ENCODE measurements around the gene PDE8B. TPM values are rescaled to one million over a fixed set of nuclear protein-coding genes. Genes with fewer than 3 reads are reported as not detected.

PDE8B gene
- total RNA-seq, 4 donors from 2014 or later, result 1.1 to 3.9 (median 1.5) TPM

DNA sequence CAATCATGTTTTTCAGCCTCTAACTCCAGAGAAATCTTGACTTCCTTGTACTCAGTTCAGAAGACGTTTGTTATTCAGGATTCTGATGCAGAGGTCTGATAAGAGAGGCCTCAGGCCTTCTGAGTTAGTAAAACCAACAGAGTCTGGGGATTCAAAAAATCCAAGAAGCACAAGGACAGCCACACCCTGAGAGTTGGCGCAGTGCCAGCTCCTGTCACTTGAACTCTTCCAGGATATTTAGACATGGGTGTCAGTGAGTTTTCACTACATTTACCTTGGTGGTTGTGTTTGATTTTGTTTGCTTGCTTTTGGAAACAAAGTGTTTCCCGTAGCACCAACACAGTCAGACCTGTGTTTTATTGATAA lies 41.6 kb upstream of the PDE8B start:
- 33% methylated on average over 3 of the region's 3 CpGs for WGBS
- Histone ChIP-seq H3K27me3 (no peaks in the 10 kb centered on the region), H3K27ac (peak overlapping the region; percentile 62), H3K36me3 (no peaks in the 10 kb centered on the region), H3K4me1 (peaks cover 24% of the 10 kb centered on the region), H3K4me3 (no peak overlapping the region), H3K9me3 (no peaks in the 10 kb centered on the region)
- TF ChIP-seq POLR2AphosphoS5 (IDR thresholded peaks at IDR 0.05), result no peak
- DNase-seq (ENCODE audit: low spot score in 2 of 2), result no peak

DNA sequence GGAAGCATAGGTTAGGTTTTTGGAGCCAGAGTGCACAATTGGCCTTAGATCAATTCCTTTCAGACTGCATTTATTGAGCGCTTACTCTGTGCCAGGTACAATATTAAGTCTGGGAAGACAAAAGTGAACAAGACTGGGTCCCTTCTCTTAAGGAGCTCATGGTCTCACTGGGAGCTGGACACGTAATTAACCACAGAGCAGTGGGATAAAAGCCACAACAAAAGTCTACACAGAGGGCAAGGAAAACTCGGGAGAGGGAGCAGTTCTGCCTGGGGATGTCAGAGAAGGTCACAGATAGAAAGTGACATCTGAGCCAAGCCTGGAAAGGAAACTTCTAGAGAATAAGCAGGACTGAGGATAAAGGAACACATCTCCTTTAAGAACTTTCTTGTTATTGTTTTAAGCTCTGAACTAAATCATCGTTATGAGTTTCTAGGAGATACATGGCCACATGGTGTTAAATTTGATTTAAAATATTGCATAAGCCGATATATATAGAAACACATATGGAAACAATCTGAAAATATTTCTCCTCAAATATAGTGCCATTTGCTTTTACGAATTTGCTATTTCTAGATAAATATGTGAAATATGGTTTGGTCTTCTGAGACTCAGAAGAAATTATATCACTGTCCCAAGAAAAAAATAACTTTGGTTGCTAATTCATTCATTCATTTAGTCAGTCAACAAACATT lies 40.1 kb upstream of the PDE8B start:
- Histone ChIP-seq H3K4me3 (no peak overlapping the region), H3K9me3 (no peaks in the 10 kb centered on the region), H3K27ac (no peak overlapping the region), H3K36me3 (no peaks in the 10 kb centered on the region), H3K4me1 (peaks cover 24% of the 10 kb centered on the region), H3K27me3 (no peaks in the 10 kb centered on the region)
- WGBS, result 69% methylated on average over 6 of the region's 6 CpGs
- TF ChIP-seq POLR2A (IDR thresholded peaks at IDR 0.05) (no peak), EP300 (IDR thresholded peaks at IDR 0.05) (no peak), POLR2AphosphoS5 (IDR thresholded peaks at IDR 0.05) (no peak)
- TF ChIP-seq, protein P1, sequence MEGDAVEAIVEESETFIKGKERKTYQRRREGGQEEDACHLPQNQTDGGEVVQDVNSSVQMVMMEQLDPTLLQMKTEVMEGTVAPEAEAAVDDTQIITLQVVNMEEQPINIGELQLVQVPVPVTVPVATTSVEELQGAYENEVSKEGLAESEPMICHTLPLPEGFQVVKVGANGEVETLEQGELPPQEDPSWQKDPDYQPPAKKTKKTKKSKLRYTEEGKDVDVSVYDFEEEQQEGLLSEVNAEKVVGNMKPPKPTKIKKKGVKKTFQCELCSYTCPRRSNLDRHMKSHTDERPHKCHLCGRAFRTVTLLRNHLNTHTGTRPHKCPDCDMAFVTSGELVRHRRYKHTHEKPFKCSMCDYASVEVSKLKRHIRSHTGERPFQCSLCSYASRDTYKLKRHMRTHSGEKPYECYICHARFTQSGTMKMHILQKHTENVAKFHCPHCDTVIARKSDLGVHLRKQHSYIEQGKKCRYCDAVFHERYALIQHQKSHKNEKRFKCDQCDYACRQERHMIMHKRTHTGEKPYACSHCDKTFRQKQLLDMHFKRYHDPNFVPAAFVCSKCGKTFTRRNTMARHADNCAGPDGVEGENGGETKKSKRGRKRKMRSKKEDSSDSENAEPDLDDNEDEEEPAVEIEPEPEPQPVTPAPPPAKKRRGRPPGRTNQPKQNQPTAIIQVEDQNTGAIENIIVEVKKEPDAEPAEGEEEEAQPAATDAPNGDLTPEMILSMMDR (IDR thresholded peaks at IDR 0.05), result no peak
- DNase-seq (ENCODE audit: low spot score in 2 of 2), result no peak

DNA sequence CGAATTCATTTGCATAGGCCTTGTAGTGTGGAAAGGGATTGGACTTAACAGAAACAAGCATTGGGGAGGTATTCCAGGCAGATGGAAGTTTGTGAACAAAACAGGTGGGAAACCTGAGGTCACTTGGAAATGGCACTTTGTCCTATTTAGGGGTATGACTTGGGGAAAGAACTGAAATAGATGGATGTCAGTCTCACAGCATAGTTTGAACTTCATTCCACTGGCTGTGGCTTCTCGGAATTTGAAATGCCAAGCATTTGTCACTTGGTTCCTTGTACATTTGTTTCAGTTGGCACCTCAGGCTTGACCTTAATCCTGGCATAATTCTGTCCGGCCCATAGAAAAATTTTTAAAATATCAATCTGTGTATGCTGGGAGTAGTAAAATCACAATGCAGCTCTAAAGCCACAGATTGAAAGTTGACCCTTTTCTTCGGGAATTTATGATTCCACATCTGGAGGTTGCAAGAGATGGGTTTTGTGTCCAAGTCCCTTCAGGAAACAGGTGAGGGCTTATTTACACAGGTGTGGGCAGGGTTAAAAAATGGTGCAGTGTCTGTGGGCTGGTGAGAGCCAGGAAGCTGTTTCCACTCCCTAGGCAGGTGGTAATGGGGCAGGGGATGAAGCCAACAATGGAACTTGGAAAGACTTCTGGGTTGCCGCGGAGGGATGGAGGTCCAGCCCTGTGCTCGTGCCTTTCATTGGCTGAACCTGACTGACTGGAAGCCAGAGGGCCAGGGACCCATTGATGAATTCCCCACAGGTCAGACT lies 39.2 kb upstream of the PDE8B start:
- no peaks in the 10 kb centered on the region for H3K27me3 ChIP-seq
- no peak for TF ChIP-seq POLR2AphosphoS5 (IDR thresholded peaks at IDR 0.05)
- no peak for TF ChIP-seq EP300 (IDR thresholded peaks at IDR 0.05)
- TF ChIP-seq, protein P1 (IDR thresholded peaks at IDR 0.05), result no peak
- no peak for TF ChIP-seq POLR2A (IDR thresholded peaks at IDR 0.05)
- H3K9me3 ChIP-seq, result no peaks in the 10 kb centered on the region
- H3K4me3 ChIP-seq, result no peak overlapping the region
- H3K27ac ChIP-seq, result no peak overlapping the region
- DNase-seq (ENCODE audit: low spot score in 2 of 2), result no peak
- WGBS, result 85% methylated on average over 7 of the region's 7 CpGs
- H3K4me1 ChIP-seq, result peaks cover 24% of the 10 kb centered on the region
- no peaks in the 10 kb centered on the region for H3K36me3 ChIP-seq

DNA sequence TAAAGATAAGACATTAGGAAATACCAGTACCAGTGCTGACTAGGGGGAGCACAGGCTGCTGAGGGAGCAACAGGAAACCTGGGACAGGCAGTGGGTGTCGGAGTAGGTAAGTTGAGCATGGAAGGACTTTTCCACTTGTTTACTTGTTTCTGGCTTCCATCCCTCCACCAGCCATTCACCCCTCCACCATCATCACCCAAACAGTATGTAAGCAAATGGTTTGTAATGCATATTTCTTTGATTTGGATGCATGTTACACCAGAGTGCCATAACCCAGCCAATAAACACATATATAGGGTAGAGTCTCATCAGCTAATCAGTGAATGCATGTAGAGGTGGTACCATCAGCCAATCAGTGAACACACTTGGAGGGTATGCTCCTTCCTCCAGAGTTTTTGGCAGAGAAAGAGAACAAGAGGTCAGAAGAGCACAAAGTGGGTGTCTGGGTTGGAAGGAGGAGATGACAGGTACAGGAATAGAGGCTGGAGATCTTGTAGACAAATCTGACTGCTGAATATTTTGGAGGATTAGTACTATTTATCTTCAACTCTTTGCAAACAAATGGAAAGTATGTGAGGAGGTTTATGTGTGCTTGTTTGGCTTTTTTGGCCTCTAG lies 37.7 kb upstream of the PDE8B start:
- DNase-seq (ENCODE audit: low spot score in 2 of 2), result no peak
- TF ChIP-seq, protein P1 (IDR thresholded peaks at IDR 0.05), result no peak
- TF ChIP-seq EP300 (IDR thresholded peaks at IDR 0.05) (no peak), POLR2AphosphoS5 (IDR thresholded peaks at IDR 0.05) (no peak), POLR2A (IDR thresholded peaks at IDR 0.05) (no peak)
- H3K27ac ChIP-seq, result no peak overlapping the region
- H3K4me3 ChIP-seq, result no peak overlapping the region
- 100% methylated on average over 1 of the region's 1 CpG for WGBS
- H3K9me3 ChIP-seq, result no peaks in the 10 kb centered on the region
- peaks cover 16% of the 10 kb centered on the region for H3K4me1 ChIP-seq
- H3K36me3 ChIP-seq, result no peaks in the 10 kb centered on the region
- H3K27me3 ChIP-seq, result peaks cover 6% of the 10 kb centered on the region

DNA sequence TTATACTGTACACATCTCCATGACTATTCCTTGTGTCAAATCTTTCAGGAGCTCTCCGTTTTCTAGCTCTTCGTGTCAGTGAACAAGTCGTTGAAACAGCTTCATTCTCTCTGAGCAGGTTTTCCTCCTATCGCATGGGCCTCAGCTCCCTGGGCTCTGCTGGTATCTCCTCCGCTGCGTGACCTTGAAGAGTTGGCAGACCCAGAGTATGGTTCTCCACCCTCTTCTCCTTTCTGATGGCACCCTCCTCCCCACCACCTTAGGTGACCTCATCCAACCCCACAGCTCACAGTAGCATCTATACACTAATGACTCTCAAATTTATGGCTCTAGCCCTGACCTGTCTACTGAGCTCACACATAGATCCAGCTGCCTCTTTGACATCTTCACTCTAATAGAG lies 36.0 kb upstream of the PDE8B start:
- H3K4me1 ChIP-seq, result no peaks in the 10 kb centered on the region
- no peak overlapping the region for H3K4me3 ChIP-seq
- no peak for TF ChIP-seq POLR2A (IDR thresholded peaks at IDR 0.05)
- TF ChIP-seq, protein P1 (IDR thresholded peaks at IDR 0.05), result no peak
- H3K36me3 ChIP-seq, result no peaks in the 10 kb centered on the region
- peaks cover 13% of the 10 kb centered on the region for H3K27me3 ChIP-seq
- no peak overlapping the region for H3K27ac ChIP-seq
- DNase-seq (ENCODE audit: low spot score in 2 of 2), result no peak
- H3K9me3 ChIP-seq, result no peaks in the 10 kb centered on the region
- 95% methylated on average over 6 of the region's 6 CpGs for WGBS

Data from suprapubic skin (tissue), 4 donors.